H1 (cell line): ENCODE data around the gene ADRA2C. TPM values are rescaled to one million over a fixed set of nuclear protein-coding genes. Genes with fewer than 3 reads are reported as not detected.

Experiments
- CTCF ChIA-PET: fragments of 300-600 bp; sonication (Branson Sonifier 250); formaldehyde crosslinking; loops from one replicate; lab custom pipeline; 2021; ENCODE audit not compliant: partially characterized antibody; lab: Charles Lee
- POLR2A ChIA-PET: fragments of 300-600 bp; sonication (Branson Sonifier 250); formaldehyde crosslinking; loops from one replicate; lab custom pipeline; 2021; ENCODE audit warnings: inconsistent platforms; ENCODE audit not compliant: partially characterized antibody; lab: Charles Lee
- DNase-seq, 2 experiments: peaks; one replicate each; pipeline versions ENCODE4 v3.0.0 to v3.0.0-alpha.2; 2010 to 2022; ENCODE audit warnings: low spot score in 2 of 2, low read depth in 1 of 2, mixed read lengths in 1 of 2
- FAIRE-seq: peaks from 2 replicates; lab custom pipeline; 2011; peaks lifted over from hg19 to GRCh38; lab: Jason Lieb, UNC
- H2AFZ ChIP-seq: 2 replicates; pipeline ENCODE4 v1.8.1; 2012; ENCODE audit warnings: low read length, inconsistent platforms
- H2AK5ac ChIP-seq: 2 replicates; pipeline ENCODE4 v1.6.1; 2013; ENCODE audit warnings: low read depth, low read length
- H2BK120ac ChIP-seq: replicated peaks from 2 replicates; pipeline ENCODE3; 2013; ENCODE audit warnings: low read depth, low read length, inconsistent platforms
- H2BK12ac ChIP-seq: 2 replicates; pipeline ENCODE4 v1.6.1; 2013; ENCODE audit warnings: low read depth, low read length
- H2BK15ac ChIP-seq: 2 replicates; pipeline ENCODE4 v1.6.1; 2013; ENCODE audit warnings: low read length
- H2BK20ac ChIP-seq: 2 replicates; pipeline ENCODE4 v1.6.1; 2013; ENCODE audit warnings: low read length
- H2BK5ac ChIP-seq: 2 replicates; pipeline ENCODE4 v1.6.1; 2013; ENCODE audit warnings: low read depth, low read length
- H3K14ac ChIP-seq: 2 replicates; pipeline ENCODE4 v1.6.1; 2013; ENCODE audit warnings: inconsistent platforms; ENCODE audit not compliant: insufficient read length
- H3K18ac ChIP-seq: 2 replicates; pipeline ENCODE4 v1.6.1; 2013; ENCODE audit warnings: low read length; ENCODE audit errors: extremely low read depth
- H3K23ac ChIP-seq: 2 replicates; pipeline ENCODE4 v1.6.1; 2013; ENCODE audit warnings: inconsistent platforms; ENCODE audit not compliant: insufficient read length
- H3K23me2 ChIP-seq: 2 replicates; pipeline ENCODE4 v1.6.1; 2013; ENCODE audit warnings: low read depth, low read length
- H3K27ac ChIP-seq: 2 replicates; pipeline ENCODE4 v1.6.1; 2011; ENCODE audit warnings: low read depth, low read length, inconsistent platforms
- H3K27me3 ChIP-seq, 4 experiments: replicated peaks in 1 of 4; 1 replicate in 1 of 4; 2 replicates in 3 of 4; pipeline versions ENCODE4 v1.6.1 to v1.8.1; 2011 to 2013; ENCODE audit warnings: low read length in 3 of 4, mild to moderate bottlenecking in 3 of 4, inconsistent platforms in 2 of 4, mixed read lengths in 2 of 4, moderate library complexity in 1 of 4; ENCODE audit not compliant: control insufficient read depth in 3 of 4, insufficient read depth in 3 of 4; ENCODE audit errors: extremely low read depth in 1 of 4
- H3K36me3 ChIP-seq, 4 experiments: 2 replicates each; pipeline versions ENCODE4 v1.6.1 to v1.8.1; 2011 to 2013; ENCODE audit warnings: mild to moderate bottlenecking in 4 of 4, low read length in 3 of 4, moderate library complexity in 2 of 4, control low read depth in 1 of 4, inconsistent platforms in 1 of 4; ENCODE audit not compliant: insufficient read depth in 4 of 4, control insufficient read depth in 2 of 4
- H3K4ac ChIP-seq: replicated peaks from 2 replicates; pipeline ENCODE3; 2013; ENCODE audit warnings: low read length, low read depth, mixed read lengths, inconsistent platforms; ENCODE audit not compliant: insufficient read length
- H3K4me1 ChIP-seq, 4 experiments: replicated peaks in 1 of 4; 1 replicate in 1 of 4; 2 replicates in 3 of 4; pipeline versions ENCODE4 v1.6.1 to v1.8.1; 2011 to 2013; ENCODE audit warnings: low read length in 3 of 4, inconsistent platforms in 2 of 4, mixed read lengths in 1 of 4; ENCODE audit not compliant: insufficient read depth in 4 of 4, control insufficient read depth in 3 of 4
- H3K4me2 ChIP-seq, 2 experiments: 2 replicates each; pipeline versions ENCODE4 v1.6.1 to v1.8.1; 2011 to 2013; ENCODE audit warnings: low read depth in 2 of 2, low read length in 2 of 2, control low read depth in 1 of 2, inconsistent platforms in 1 of 2, mild to moderate bottlenecking in 1 of 2; ENCODE audit not compliant: insufficient read depth in 1 of 2
- H3K4me3 ChIP-seq, 4 experiments: fragments of 200-600, 300-600 bp in 1 of 4; sonication (generic), shearing (Covaris generic), sonication (Bioruptor Twin) in 1 of 4; 2 replicates each; pipeline versions ENCODE4 v1.5.1 to v1.8.1; 2011 to 2016; ENCODE audit warnings: low read length in 4 of 4, low read depth in 3 of 4, control low read depth in 2 of 4, inconsistent platforms in 2 of 4, mild to moderate bottlenecking in 2 of 4, mixed read lengths in 1 of 4, moderate library complexity in 1 of 4; ENCODE audit not compliant: insufficient read depth in 2 of 4; ENCODE audit errors: extremely low read depth in 1 of 4
- H3K56ac ChIP-seq: replicated peaks from 2 replicates; pipeline ENCODE3; 2013; ENCODE audit warnings: low read depth, mild to moderate bottlenecking, mixed read lengths, low read length, inconsistent platforms; ENCODE audit not compliant: insufficient read length
- H3K79me1 ChIP-seq: 2 replicates; pipeline ENCODE4 v1.6.1; 2013; ENCODE audit warnings: low read depth, low read length, control low read depth
- H3K79me2 ChIP-seq, 2 experiments: 2 replicates each; pipeline versions ENCODE4 v1.6.1 to v1.8.1; 2012 to 2013; ENCODE audit warnings: low read length in 2 of 2, mild to moderate bottlenecking in 2 of 2, inconsistent platforms in 1 of 2; ENCODE audit not compliant: insufficient read depth in 2 of 2, control insufficient read depth in 1 of 2
- H3K9ac ChIP-seq, 4 experiments: replicated peaks in 1 of 4; 1 replicate in 1 of 4; 2 replicates in 3 of 4; pipeline versions ENCODE4 v1.6.1 to v1.8.1; 2011 to 2013; ENCODE audit warnings: low read depth in 3 of 4, low read length in 3 of 4, control low read depth in 2 of 4, mild to moderate bottlenecking in 2 of 4, moderate library complexity in 2 of 4, inconsistent platforms in 1 of 4; ENCODE audit errors: extremely low read depth in 1 of 4
- H3K9me3 ChIP-seq, 2 experiments: 2 replicates each; pipeline versions ENCODE4 v1.6.1 to v1.8.1; 2012 to 2013; ENCODE audit warnings: mild to moderate bottlenecking in 2 of 2, moderate library complexity in 2 of 2, control low read depth in 1 of 2, inconsistent platforms in 1 of 2, low read depth in 1 of 2, low read length in 1 of 2, mixed read lengths in 1 of 2; ENCODE audit not compliant: insufficient read depth in 2 of 2
- H4K20me1 ChIP-seq, 2 experiments: replicated peaks in 1 of 2; 2 replicates each; pipeline versions ENCODE3 to v1.8.1; 2011 to 2013; ENCODE audit warnings: inconsistent platforms in 2 of 2, low read length in 2 of 2, mild to moderate bottlenecking in 1 of 2; ENCODE audit not compliant: insufficient read depth in 2 of 2, control insufficient read depth in 1 of 2
- H4K5ac ChIP-seq: 2 replicates; pipeline ENCODE4 v1.6.1; 2013; ENCODE audit warnings: low read length, low read depth, mixed read lengths, inconsistent platforms; ENCODE audit not compliant: insufficient read length
- H4K8ac ChIP-seq: 2 replicates; pipeline ENCODE4 v1.8.0; 2013; ENCODE audit warnings: mild to moderate bottlenecking, moderate library complexity, low read length, inconsistent platforms; ENCODE audit not compliant: insufficient read depth; ENCODE audit errors: extremely low read depth
- H4K91ac ChIP-seq: replicated peaks from 2 replicates; pipeline ENCODE3; 2013; ENCODE audit warnings: low read length, mixed read lengths, inconsistent platforms; ENCODE audit not compliant: insufficient read length
- ASH2L ChIP-seq: fragments of 200-600, 300-600 bp; sonication (generic); IDR thresholded peaks from one replicate; pipeline ENCODE4 v1.7.1; 2017; ENCODE audit warnings: low read length
- CEBPB ChIP-seq: IDR thresholded peaks from 2 replicates; pipeline ENCODE4 v1.6.1; 2012; ENCODE audit warnings: low read depth, low read length
- GTF2F1 ChIP-seq: IDR thresholded peaks from 2 replicates; pipeline ENCODE4 v1.6.1; 2012; ENCODE audit warnings: low read depth, low read length, improper control_type of control experiment, borderline replicate concordance
- NRF1 ChIP-seq: IDR thresholded peaks from 2 replicates; pipeline ENCODE4 v1.6.1; 2011; ENCODE audit warnings: mild to moderate bottlenecking, low read depth, low read length, improper control_type of control experiment
- PHF8 ChIP-seq: fragments of 200-600 bp; sonication (generic); conservative IDR thresholded peaks from 2 replicates; pipeline ENCODE4 v1.7.1; 2012; ENCODE audit warnings: low read depth, mild to moderate bottlenecking, inconsistent platforms, low read length, moderate library complexity
- RNF2 ChIP-seq: fragments of 200-900, 300-1000 bp; sonication (generic); IDR thresholded peaks from 2 replicates; pipeline ENCODE4 v1.7.1; 2016; ENCODE audit warnings: borderline replicate concordance, low read depth, mild to moderate bottlenecking, antibody characterized with exemption, low read length; ENCODE audit not compliant: poor library complexity, severe bottlenecking; ENCODE audit errors: missing control alignments
- TEAD4 ChIP-seq: IDR thresholded peaks from 2 replicates; pipeline ENCODE4 v1.6.1; 2012; ENCODE audit warnings: low read depth, low read length, inconsistent platforms, mixed read lengths
- YY1 ChIP-seq: IDR thresholded peaks from 2 replicates; pipeline ENCODE4 v1.6.1; 2011; ENCODE audit warnings: low read depth, mild to moderate bottlenecking, low read length
- whole genome bisulfite sequencing, 2 experiments: shearing (Covaris generic) in 1 of 2; methylation state at CpG; one replicate each; pipeline versions ENCODE4 v1.1.6 to v1.1.7; 2013 to 2015; ENCODE audit warnings: low lambda C conversion rate in 2 of 2, mixed read lengths in 2 of 2, inconsistent platforms in 1 of 2, low coverage in 1 of 2, missing lambda C conversion rate in 1 of 2; ENCODE audit not compliant: insufficient replicate concordance in 2 of 2, insufficient coverage in 1 of 2, insufficient read length in 1 of 2; ENCODE audit errors: extremely low coverage in 1 of 2, missing lambda C conversion rate in 1 of 2; 5-methylcytosine and 5-hydroxymethylcytosine counted together
- polyA plus RNA-seq, 7 experiments: library from polyadenylated mRNA; depleted of rRNA in 3 of 7; stranded (reverse) in 5 of 7; unstranded in 2 of 7; fragments of >200 nt in 5 of 7; fragments of 200-250 nt in 2 of 7; gene quantifications; 1 replicate in 5 of 7; 2 replicates in 1 of 7; 4 replicates in 1 of 7; pipeline versions ENCODE4 v1.2.1 to v1.2.3, GENCODE V29; 2011 to 2013; ENCODE audit warnings: missing spikeins in 2 of 7, mixed read lengths in 2 of 7
- total RNA-seq: library from RNA; stranded (reverse); fragmentation: NEBNext Ultra II Directional; extraction: Animal tissue kit (Norgen Biotek cat#: 25700); gene quantifications from 2 replicates; pipeline ENCODE4 v1.2.1, GENCODE V29; 2021
- TF ChIP-seq, protein P1 (sequence below), 3 experiments: IDR thresholded peaks; 1 replicate in 2 of 3; 2 replicates in 1 of 3; pipeline versions ENCODE4 v1.5.1 to v1.6.1; 2011; ENCODE audit warnings: low read length in 3 of 3, mild to moderate bottlenecking in 3 of 3, inconsistent platforms in 2 of 3, low read depth in 1 of 3, moderate library complexity in 1 of 3; ENCODE audit not compliant: insufficient read depth in 1 of 3; ENCODE audit errors: control extremely low read depth in 1 of 3

ADRA2C gene
- total and polyA plus RNA-seq, 2 of the 8 experiments (the other 6 are each of a cell fraction or from before 2014, with no cell fraction given) = 14.6 to 14.8 TPM

DNA sequence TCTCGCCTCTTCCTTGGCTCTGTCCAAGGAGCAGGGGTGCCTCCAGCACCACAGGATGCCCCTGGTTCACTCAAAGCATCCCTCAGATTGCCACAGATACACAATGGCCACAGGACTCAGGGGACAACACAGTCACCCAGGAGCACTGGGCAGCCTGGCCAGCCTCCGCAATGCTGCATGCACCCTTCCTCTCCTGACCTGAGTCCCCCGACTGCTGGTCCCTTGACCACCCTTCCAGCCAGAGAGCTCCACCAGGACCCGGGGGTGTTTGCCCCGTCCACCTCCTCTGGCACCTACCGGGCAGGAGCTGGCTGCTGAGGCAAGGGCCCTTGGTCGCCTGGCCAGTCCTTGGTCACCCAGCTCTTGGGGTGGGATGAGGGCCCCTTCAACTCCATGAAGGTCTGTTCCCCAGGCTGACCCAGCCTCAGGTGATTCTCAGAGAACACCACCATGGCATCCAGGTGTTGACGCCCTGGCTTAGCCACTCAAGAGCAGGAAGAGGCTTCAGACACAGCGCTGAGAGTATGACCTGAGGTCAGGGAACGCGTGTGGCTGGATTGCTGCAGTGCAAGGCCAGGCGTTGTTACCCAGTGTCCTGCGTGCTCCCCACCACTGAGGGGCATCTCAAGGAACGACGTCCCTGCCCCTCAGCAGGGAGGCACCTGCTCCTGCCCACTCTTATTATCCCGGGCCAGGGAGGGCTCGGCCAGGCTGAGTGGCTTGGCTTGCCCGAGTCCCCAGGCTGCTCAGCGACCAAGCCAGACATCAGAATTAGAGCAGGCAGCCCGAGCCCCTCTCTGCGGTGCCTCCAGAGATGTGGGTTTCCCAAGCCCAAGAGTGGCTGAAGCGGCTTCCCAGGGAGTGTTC lies 10.2 kb downstream of the ADRA2C start:
- CTCF ChIA-PET = interaction anchor here (0.8 to 12.1 kb wide), 2 partner anchors 9 to 14 kb away, joined by 3 to 110 read pairs; no protein-coding TSS in a partner anchor
- no peak for FAIRE-seq
- TF ChIP-seq PHF8 = no peak
- TF ChIP-seq NRF1 = no peak
- no peak for TF ChIP-seq YY1
- TF ChIP-seq ASH2L = no peak
- no peak for TF ChIP-seq TEAD4
- TF ChIP-seq, protein P1, sequence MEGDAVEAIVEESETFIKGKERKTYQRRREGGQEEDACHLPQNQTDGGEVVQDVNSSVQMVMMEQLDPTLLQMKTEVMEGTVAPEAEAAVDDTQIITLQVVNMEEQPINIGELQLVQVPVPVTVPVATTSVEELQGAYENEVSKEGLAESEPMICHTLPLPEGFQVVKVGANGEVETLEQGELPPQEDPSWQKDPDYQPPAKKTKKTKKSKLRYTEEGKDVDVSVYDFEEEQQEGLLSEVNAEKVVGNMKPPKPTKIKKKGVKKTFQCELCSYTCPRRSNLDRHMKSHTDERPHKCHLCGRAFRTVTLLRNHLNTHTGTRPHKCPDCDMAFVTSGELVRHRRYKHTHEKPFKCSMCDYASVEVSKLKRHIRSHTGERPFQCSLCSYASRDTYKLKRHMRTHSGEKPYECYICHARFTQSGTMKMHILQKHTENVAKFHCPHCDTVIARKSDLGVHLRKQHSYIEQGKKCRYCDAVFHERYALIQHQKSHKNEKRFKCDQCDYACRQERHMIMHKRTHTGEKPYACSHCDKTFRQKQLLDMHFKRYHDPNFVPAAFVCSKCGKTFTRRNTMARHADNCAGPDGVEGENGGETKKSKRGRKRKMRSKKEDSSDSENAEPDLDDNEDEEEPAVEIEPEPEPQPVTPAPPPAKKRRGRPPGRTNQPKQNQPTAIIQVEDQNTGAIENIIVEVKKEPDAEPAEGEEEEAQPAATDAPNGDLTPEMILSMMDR (IDR thresholded peaks at IDR 0.05; ENCODE audit: control extremely low read depth in 1 of 3, insufficient read depth in 1 of 3, low read depth in 1 of 3, low read length in 3 of 3) = no peak
- TF ChIP-seq GTF2F1 = no peak
- no peak for TF ChIP-seq RNF2
- TF ChIP-seq CEBPB = no peak

More for the DNA sequence above, 10.2 kb downstream of the ADRA2C start:
- POLR2A ChIA-PET = no interaction called here
- Histone ChIP-seq H2AFZ (no peak overlapping the region), H2BK20ac (no peak overlapping the region), H4K5ac (no peak overlapping the region), H2BK5ac (0 out of 2 replicates have a peak overlapping the region, but pooled peaks have one; percentile 24), H3K4me2 (no peak overlapping the region), H3K79me1 (no peaks in the 10 kb centered on the region), H3K9ac (no peak overlapping the region), H3K23me2 (peaks cover 4% of the 10 kb centered on the region; the same call in 1 of the 2 replicates), H3K18ac (no peak overlapping the region), H4K8ac (no peak overlapping the region; the same call in 1 of the 2 replicates), H3K36me3 (no peaks in the 10 kb centered on the region), H4K20me1 (peaks cover 0 to 2% of the 10 kb centered on the region in 2 experiments), H3K4me1 (peaks cover 0 to 5% (median 4%) of the 10 kb centered on the region in 4 experiments; a peak in 5 of 7 replicates), H4K91ac (no peak overlapping the region), H3K27me3 (no peaks in the 10 kb centered on the region; a peak in 1 of 7 replicates), H3K27ac (no peak overlapping the region), H3K79me2 (no peaks in the 10 kb centered on the region), H3K23ac (no peak overlapping the region), H3K4ac (no peak overlapping the region), H2BK120ac (no peak overlapping the region), H2AK5ac (no peak overlapping the region), H2BK15ac (no peak overlapping the region), H3K14ac (no peak overlapping the region), H3K56ac (no peak overlapping the region), H2BK12ac (peak overlapping the region; percentile 23; the same call in 1 of the 2 replicates), H3K9me3 (no peaks in the 10 kb centered on the region), H3K4me3 (no peak overlapping the region)
- 88% methylated on average over 22 of the region's 22 CpGs; no CpG with 5 or more reads in 1 of the 2 experiments for WGBS, 2 experiments
- DNase-seq = no peak
